Measurements from ENCODE around the gene SMAD7.

The SMAD7 gene

DNA sequence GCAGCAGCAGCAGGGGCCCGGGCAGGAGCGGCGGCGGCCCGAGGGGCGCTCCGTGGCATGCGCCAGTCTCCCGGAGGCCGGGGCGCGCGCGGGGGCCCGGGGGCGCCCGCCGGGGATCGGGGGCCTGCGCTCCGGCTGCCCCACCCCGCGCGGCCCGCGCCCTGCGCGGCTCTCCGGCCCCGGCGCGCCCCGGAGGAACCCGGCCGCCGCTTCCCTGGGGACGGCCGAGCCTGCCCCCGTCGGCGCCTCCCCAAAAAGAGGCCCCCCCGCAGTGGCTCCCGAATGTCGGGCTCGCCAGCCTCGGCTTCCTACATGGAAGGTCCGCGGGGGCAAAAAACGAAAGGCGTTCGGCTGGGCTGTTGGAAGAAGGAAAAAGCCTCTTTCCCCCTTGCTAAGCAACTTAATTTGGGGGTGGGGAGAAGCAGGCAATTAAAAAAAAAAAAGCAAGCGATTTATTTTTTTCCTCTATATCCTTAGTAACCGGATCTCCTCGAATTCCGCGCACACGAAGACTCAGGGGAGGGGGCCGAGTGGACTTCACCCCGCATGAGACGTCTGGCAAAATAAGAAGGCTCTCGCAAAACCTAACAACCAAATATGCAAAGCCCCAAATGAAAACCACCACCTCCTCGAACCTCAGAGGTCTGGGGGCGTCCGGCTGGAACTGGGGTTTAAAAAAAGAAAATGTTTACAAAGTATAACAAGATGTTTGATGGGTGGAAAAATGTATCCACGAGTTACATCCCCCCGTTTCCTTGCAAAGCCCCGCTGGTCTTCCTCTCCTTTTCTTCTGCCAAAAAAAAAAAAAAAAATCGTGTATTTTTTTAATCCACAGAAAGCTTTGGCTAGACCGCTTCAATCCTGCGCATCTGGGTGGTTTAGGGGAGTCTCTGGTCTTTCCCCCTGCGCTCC, at the start of gene SMAD7:
TSS of gene SMAD7 (minus strand) at position 430 of the 912 bp plus-strand sequence. CDS start 541 bp downstream, outside the sequence.
- no peak for DNase-seq (ENCODE audit: low read depth)

- no peak for DNase-seq (ENCODE audit: low read depth)
Measured at GRCh38 chr18:48999569-48999968, 48.8 kb upstream of the SMAD7 start.

DNA sequence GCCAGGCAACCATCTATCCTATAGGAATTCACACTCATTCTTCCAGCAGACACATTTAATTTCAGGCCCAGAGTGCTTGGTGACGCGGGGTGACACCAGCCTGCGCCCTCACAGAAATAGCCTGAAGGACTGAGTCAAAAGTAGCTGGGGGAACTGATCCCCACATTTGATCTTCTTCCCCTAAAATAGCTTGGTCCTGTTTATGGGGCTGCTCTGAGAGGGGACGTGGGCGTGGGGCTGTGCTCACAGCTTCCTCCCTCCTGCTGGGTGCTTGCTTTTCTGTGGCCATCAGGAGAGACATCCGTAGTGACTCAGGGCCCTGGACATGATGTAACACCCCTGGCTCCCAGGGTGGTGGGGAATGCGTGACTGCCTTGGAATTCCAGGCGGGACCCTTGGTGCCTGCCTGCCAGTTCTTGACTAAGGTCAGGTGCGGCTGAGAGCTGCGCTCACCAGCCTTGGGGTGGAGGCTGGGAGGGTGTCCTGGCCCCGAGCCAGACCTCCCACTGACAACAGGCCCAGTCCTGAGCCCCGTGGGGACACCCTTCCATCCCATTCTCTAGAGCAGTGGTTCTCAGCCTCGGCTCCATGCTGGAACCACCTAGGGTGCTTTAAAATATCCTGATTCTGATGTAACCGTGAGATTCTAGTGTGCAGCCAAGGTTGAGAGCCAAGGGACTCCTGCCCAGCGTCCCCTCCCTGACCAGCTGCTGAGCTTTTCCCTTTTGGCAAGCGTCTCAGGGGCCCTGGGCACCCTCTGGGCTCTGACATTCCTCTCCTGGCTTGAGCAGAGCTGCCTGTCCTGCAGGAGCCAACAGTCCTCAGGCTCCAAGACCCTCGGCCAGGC, 47.4 kb upstream of the SMAD7 start:
- DNase-seq (ENCODE audit: low read depth), result peak; percentile 92

GRCh38 chr18:48997681-48997984, 46.9 kb upstream of the SMAD7 start:
- no peak for DNase-seq (ENCODE audit: low read depth)

- DNase-seq (ENCODE audit: low read depth), result peak; percentile 95
Measured at GRCh38 chr18:48996901-48997463, 46.2 kb upstream of the SMAD7 start.

GRCh38 chr18:48996041-48996440, 45.3 kb upstream of the SMAD7 start:
- no peak for DNase-seq (ENCODE audit: low read depth)

DNA sequence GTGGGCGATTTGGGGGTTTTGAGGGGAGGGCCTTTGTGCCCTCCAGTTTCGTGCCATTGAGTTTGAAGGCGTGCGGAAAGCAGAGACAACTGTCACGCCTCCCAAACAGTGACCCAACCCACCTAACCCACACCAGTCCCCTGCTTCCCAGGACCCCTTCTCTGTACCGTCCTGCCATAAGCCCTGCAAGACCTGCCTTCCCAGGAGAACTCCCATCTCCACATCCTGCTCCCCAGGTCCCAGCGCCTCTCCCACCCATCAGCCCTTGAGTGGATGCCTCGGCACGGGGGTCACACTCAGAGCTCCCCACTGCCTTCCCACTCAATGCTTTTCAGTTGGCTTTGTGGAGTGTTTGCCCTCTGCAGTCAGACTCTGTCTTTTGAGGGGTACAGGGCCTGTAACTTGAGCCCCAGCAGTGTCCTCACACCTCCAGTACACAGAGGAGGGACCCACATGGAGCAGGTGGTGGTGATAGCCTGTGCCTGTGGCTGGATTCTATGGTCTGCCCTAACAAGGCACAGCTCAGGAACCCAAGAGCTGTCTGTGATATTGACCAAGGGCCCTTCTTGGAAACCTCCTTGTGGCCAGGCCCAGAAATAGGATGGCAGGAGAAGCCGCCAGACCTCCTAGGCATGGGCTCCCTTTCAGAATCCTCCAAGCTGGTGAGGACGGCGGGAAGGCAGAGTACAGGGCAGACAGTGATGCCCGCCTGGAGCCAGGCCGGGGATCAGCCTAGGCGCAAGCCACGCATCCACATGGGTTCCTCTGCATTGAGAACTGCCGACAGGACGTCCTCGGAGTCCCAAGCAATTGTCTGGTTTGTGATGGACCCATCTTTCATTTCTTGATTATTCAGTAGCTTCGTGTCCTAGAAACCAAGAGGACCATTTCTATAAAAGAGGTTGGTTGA, 44.4 kb upstream of the SMAD7 start:
- no peak for DNase-seq (ENCODE audit: low read depth)

DNA sequence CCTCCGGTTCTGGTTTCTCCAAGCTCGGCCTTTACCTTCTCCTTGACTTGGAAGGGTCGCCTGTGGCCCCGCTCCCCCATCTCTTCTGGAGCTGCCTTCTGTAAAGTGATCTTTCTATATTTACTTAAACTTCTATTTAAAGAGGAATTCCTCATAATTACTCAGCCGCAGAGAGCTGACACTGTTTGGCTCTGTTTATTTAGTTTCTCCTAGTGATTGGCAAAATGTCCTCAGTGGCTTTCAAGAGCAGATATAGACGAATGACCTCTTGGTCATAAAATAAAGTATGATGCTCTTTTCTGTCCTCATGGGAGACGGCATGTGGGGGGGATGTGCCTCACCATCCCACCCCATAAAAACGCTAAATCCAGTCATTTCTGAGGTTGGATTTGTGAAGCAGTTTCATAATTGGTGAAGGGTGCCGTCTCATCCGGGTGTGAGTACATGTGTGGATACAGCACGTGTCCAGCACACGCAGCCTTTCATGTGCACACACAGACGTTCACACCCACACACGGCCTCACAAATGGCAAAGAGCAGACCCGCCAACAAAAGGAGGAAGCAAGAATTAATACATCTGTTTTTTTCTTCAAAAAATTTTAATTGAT, 43.4 kb upstream of the SMAD7 start:
- DNase-seq (ENCODE audit: low read depth), result peak; percentile 89

DNA sequence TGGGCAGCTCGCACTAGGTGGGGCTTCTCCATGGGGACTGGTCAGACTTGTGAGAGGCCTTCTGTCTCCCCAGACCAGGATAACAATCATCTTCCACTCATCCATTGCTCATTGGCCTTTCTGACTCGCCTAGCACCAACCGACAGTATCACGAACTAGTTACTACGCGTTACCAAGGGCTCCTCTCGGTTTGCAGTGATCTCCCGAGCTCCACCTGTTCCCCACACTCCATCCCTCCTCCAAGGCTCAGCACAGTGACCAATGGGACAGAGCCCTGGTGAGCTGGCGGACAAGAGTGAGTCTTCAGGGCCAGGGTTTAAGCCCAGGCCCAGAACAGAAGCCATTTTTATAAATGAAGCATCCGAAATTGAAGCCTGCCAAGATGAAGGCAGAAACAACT, 42.8 kb upstream of the SMAD7 start:
- no peak for DNase-seq (ENCODE audit: low read depth)

DNA sequence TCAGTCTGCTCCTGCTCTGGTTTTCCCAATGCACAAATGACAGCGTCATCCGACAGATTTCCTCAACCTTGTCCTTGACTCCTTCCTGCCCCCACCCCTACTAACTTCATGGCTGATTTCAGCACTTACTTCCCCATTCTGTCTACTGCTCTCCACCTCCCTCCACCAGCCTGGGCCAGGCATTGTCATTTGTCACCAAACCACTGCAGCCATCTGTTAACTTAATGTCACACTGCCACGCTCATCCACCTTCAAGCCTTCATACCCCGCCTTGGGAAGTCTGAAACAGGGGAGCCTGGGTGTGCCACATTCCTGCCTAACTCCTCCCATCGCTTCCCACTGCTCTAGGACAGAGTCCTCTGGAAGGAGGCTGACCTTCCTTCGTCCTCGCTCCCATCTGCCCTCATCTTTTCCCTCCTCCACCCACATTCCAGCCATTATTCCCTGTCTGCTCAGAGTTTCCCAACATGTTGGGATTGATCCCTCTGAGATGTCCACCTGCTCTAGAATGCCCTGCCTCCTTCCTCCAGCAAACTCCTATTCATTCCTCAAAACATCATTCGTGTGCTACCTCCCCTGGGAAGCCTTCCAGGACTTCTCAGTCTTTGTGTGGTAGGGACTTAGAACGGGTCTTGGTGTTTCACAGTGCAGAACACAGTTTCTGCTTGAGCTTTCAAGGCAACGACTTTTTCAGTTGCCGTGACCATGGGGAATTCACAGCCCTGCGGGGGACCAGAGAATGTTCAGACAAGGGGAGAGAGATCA, 42.2 kb upstream of the SMAD7 start:
- no peak for DNase-seq (ENCODE audit: low read depth)

DNA sequence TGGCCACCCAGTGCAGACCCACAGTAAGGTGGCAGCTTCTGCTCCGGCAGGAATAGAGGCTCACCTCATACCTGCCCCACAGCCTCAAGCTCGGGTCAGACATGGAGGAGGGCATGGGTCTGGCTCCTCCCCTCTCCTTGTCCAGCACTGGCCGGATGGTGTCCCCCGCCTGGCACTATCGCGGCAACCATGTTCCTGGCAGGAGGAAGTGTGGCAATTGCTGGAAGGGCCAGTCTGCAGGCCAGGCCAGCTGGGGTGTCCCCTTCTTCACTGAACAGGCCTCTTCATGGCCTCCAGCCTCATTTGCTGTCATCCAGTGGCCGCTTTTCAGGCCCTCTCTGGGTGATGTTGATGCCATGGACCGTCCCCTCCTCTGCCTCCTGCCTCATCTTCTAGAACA, 41.4 kb upstream of the SMAD7 start:
- no peak for DNase-seq (ENCODE audit: low read depth)

GRCh38 chr18:48991676-48992075, 40.9 kb upstream of the SMAD7 start:
- DNase-seq (ENCODE audit: low read depth), result no peak

DNA sequence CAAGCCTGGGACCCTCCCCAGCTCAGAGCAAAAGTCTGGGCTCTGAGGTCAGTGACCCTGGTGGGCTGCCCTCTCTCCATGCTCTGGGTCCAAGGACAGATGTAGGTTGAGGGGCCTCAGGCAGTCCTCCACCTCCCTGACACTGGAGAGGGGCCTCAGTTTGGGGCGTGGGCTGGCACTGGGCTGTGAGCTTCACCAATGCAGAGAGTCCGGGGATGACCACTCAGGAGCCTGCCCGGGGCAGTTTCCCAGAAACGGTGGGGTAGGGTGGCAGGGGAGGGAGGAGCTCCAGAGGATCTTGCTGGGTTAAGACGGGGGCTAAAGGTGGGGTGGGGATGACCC, 40.5 kb upstream of the SMAD7 start:
- no peak for DNase-seq (ENCODE audit: low read depth)

DNA sequence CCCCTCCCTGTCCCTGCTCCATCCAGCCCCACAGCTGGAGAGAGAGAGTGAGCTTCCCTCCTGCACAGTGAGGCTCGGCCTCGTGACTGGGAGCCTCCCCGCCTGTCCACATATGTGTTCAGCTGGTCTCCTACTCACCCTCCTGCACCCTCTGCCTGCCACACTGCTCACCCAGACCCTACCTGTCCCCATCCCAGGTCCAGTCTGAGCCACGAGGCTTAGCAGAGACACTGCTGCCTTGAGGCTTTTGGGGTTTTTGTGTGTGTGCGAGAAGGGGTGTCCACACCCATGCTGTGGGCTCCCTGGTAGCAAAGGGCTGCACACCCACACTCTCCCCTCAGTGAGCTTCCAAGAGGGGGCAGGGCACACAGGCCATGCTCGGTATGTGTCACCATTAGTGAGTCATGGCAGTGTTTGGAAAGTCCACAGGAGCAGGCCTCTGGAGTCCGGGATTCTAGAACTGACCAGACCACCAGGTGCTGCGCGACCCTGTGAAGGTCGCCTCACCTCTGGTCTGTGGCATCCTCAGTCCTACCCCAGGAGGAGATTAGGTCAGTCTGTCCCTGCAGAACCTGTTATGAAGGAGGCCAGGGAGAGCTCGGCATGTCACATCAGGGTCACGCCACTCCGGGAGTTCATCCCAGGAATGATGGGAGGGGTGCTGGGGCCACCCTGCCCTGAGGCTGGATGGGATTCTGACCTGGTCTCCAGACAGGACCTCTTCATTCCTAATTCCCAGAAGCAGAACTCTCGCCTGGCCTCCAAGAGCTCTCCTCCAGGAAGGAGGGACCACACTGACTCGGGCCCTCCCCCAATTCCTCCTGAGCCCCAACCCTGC, 39.9 kb upstream of the SMAD7 start:
- no peak for DNase-seq (ENCODE audit: low read depth)

DNA sequence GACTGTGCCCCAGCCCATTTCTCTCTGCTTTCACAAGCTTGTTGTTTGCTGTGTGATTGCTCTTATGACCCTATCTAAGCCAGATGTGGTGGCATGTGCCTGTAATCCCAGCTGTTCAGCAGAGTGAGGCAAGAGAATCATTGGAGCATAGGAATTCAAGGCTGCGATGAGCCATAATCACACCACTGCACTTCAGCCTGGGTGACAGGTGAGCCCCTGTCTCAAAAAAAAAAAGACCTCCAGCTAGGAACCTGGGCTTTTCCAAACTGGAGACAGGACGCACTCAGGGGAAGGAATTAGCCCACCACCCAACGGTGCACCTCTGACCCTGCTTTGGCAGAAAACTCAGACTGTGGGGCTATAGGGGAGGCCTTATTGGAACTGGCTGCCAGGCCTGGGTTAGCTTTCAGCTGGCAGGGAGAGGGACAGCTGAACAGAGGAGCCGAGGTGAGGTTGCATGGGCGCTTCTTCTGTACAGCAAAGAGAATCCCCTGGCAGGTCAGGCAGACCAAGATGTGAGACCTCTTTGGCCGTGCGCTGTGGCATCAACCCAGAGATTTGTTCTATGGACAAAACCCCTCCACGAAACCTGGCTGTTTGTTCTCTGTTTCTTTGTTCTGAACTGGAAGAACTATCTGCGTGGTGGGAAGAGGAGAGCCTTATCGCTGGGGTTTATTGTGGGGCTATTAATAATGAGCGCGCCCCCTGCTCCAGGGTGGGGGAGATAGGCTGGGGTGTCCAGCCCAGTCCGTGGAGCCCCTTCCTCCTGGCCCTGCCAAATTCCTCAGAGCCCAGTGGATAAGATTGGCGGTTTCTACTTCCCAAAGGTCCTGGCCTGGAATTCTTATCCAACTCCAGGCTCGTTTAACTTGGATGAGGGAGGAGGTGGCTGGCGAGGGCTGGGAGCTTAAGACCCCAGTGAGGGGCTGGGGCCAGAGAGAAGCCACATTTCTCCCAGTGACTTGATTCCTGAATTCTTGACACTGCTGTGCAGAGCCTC, 38.8 kb upstream of the SMAD7 start:
- no peak for DNase-seq (ENCODE audit: low read depth)

DNA sequence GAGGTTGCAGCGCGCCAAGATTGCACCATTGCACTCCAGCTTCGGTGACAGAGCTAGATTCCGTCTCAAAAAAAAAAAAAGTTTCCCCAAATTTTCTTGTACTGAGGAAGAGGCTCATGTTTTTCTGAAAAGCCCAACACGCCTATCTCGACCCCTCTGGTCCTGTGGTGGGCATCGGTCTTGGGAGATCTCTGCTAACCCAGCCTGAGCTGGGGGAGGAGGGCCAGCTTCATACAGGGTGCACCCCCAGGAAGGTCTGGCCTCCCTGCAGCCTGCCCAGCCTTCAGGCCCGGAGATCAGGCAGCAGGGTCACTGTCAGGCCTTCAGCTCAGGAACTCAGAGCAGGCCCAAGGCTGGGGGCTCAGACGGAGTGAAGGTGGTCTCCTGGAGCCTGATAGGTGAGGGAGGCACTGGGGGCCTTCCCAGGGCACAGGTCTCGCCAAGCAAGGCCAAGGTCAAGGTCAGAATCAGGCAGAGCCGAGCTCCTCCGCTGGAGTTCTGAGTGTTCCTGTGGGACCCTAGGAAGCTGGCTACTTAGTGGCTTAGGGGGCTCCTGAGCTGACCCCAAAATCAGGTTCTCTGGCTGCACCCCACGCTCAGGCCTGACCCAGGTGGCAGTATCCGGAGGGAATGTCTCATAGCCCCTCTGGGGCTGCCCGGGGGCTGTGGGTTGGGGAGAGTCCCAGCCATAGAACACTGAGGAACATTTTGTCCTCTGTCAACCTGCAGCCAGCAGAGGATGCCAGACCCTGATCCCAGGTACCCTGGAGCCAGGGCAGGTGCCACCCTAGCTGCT, 37.9 kb upstream of the SMAD7 start:
- no peak for DNase-seq (ENCODE audit: low read depth)

- no peak for DNase-seq (ENCODE audit: low read depth)
Measured at GRCh38 chr18:48987821-48988220, 37.1 kb upstream of the SMAD7 start.
